Chondrocyte (in vitro differentiated cells): ENCODE measurements around the gene GRIK4. TPM values are rescaled to one million over a fixed set of nuclear protein-coding genes. Genes with fewer than 3 reads are reported as not detected.

Experiments used
- DNase-seq: peaks from one replicate; pipeline ENCODE4 v3.0.0; 2021; ENCODE audit warnings: mixed read lengths, low spot score
- H3K27ac Mint-ChIP-seq: one replicate; pipeline ENCODE4 v1.8.0; 2021; ENCODE audit warnings: mild to moderate bottlenecking, moderate library complexity, mixed read lengths; ENCODE audit not compliant: unreplicated experiment
- H3K27me3 Mint-ChIP-seq: 2 replicates; pipeline ENCODE4 v1.8.0; 2021; ENCODE audit warnings: low read depth, mixed read lengths
- H3K36me3 Mint-ChIP-seq: 2 replicates; pipeline ENCODE4 v1.8.0; 2021; ENCODE audit warnings: low read depth, mixed read lengths
- H3K4me1 Mint-ChIP-seq: 2 replicates; pipeline ENCODE4 v1.8.0; 2021; ENCODE audit warnings: low read depth, mild to moderate bottlenecking, mixed read lengths
- H3K4me3 Mint-ChIP-seq: one replicate; pipeline ENCODE4 v1.8.0; 2021; ENCODE audit warnings: mild to moderate bottlenecking, moderate library complexity, mixed read lengths; ENCODE audit not compliant: unreplicated experiment
- H3K9me3 Mint-ChIP-seq: 2 replicates; pipeline ENCODE4 v1.8.0; 2021; ENCODE audit warnings: low read depth, mixed read lengths
- CTCF ChIP-seq: fragments of 200-600 bp; sonication (generic); IDR thresholded peaks from 2 replicates; pipeline ENCODE4 v1.5.0; 2021; ENCODE audit warnings: antibody characterized with exemption, mild to moderate bottlenecking, moderate library complexity
- total RNA-seq: library from RNA; stranded (reverse); gene quantifications from 3 replicates; pipeline ENCODE4 v1.2.1, GENCODE V29; 2021

GRIK4 gene
- total RNA-seq, 1 donor from 2014 or later, result 0.37 TPM

- no peak for TF ChIP-seq CTCF
- Mint-ChIP-seq H3K27ac (no peak overlapping the region), H3K36me3 (peaks cover 1% of the 10 kb centered on the region), H3K9me3 (peaks cover 20% of the 10 kb centered on the region), H3K4me1 (no peaks in the 10 kb centered on the region), H3K27me3 (peaks cover 19% of the 10 kb centered on the region), H3K4me3 (no peak overlapping the region)
- no peak for DNase-seq
Observed at GRCh38 chr11:120587299-120587698, 75.8 kb downstream of the GRIK4 start.

- no peaks in the 10 kb centered on the region for H3K4me1 Mint-ChIP-seq
- H3K27ac Mint-ChIP-seq, result no peak overlapping the region
- peaks cover 5% of the 10 kb centered on the region for H3K9me3 Mint-ChIP-seq
- H3K27me3 Mint-ChIP-seq, result peaks cover 27% of the 10 kb centered on the region
- no peaks in the 10 kb centered on the region for H3K36me3 Mint-ChIP-seq
- TF ChIP-seq CTCF, result no peak
- no peak overlapping the region for H3K4me3 Mint-ChIP-seq
- DNase-seq, result peak; percentile 32
Observed at GRCh38 chr11:120589376-120589775, 77.8 kb downstream of the GRIK4 start.

GRCh38 chr11:120590472-120590871 lies 78.9 kb downstream of the GRIK4 start:
- no peak for DNase-seq
- no peak for TF ChIP-seq CTCF
- no peak overlapping the region for H3K27ac Mint-ChIP-seq
- no peak overlapping the region for H3K4me3 Mint-ChIP-seq
- no peaks in the 10 kb centered on the region for H3K9me3 Mint-ChIP-seq
- H3K27me3 Mint-ChIP-seq, result peaks cover 27% of the 10 kb centered on the region
- no peaks in the 10 kb centered on the region for H3K4me1 Mint-ChIP-seq
- H3K36me3 Mint-ChIP-seq, result no peaks in the 10 kb centered on the region

GRCh38 chr11:120594746-120595145 lies 83.2 kb downstream of the GRIK4 start:
- Mint-ChIP-seq H3K4me1 (no peaks in the 10 kb centered on the region), H3K27me3 (peaks cover 36% of the 10 kb centered on the region), H3K36me3 (no peaks in the 10 kb centered on the region), H3K27ac (no peak overlapping the region), H3K9me3 (no peaks in the 10 kb centered on the region), H3K4me3 (no peak overlapping the region)
- no peak for TF ChIP-seq CTCF
- peak; percentile 51 for DNase-seq

GRCh38 chr11:120595557-120595956 lies 84.0 kb downstream of the GRIK4 start:
- no peak overlapping the region for H3K27ac Mint-ChIP-seq
- peak; percentile 30 for DNase-seq
- H3K4me1 Mint-ChIP-seq, result no peaks in the 10 kb centered on the region
- TF ChIP-seq CTCF, result no peak
- no peaks in the 10 kb centered on the region for H3K9me3 Mint-ChIP-seq
- no peaks in the 10 kb centered on the region for H3K36me3 Mint-ChIP-seq
- H3K27me3 Mint-ChIP-seq, result peaks cover 36% of the 10 kb centered on the region
- no peak overlapping the region for H3K4me3 Mint-ChIP-seq
